Suppressor macrophage (primary cell): ENCODE results near the gene NR1D1.
A peak's percentile ranks its signal among the peaks of the same experiment; 100 is the strongest.

Experiments
- DNase-seq, 4 experiments: peaks; one replicate each; pipeline ENCODE4 v3.0.0-alpha.2; 2020 to 2022

Gene NR1D1

GRCh38 chr17:40111221-40112128 is 11.1 kb upstream of the NR1D1 start:
- peak; percentile 88 to 96 (median 92) for DNase-seq

GRCh38 chr17:40110026-40110845 is 9.8 kb upstream of the NR1D1 start:
- peak in 1 of 4 experiments; percentile 27 for DNase-seq

GRCh38 chr17:40108970-40109824 is 8.8 kb upstream of the NR1D1 start:
- DNase-seq: peak in 3 of 4 experiments; percentile 34 to 44 (median 38)

- peak; percentile 65 to 75 (median 72) for DNase-seq
These were observed 7.3 kb upstream of the NR1D1 start for GRCh38 chr17:40107522-40108174.

GRCh38 chr17:40106760-40107521 is 6.6 kb upstream of the NR1D1 start:
- DNase-seq: peak; percentile 56 to 76 (median 71)

GRCh38 chr17:40105861-40106759 is 5.7 kb upstream of the NR1D1 start:
- peak in 3 of 4 experiments; percentile 33 to 51 (median 38) for DNase-seq

GRCh38 chr17:40104594-40105486 is 4.5 kb upstream of the NR1D1 start:
- DNase-seq: no peak

GRCh38 chr17:40103688-40104087 is 3.3 kb upstream of the NR1D1 start:
- no peak for DNase-seq

GRCh38 chr17:40103071-40103661 is 2.8 kb upstream of the NR1D1 start:
- no peak for DNase-seq

- no peak for DNase-seq
These were observed 1.2 kb upstream of the NR1D1 start for GRCh38 chr17:40101367-40102210.

- DNase-seq: peak; percentile 96 to 98 (median 98)
These were observed 429 bp upstream of the NR1D1 start for GRCh38 chr17:40100669-40101366.

- peak; percentile 53 to 75 (median 62) for DNase-seq
These were observed 570 bp downstream of the NR1D1 start for GRCh38 chr17:40099619-40100418.

- DNase-seq: peak; percentile 96 to 99 (median 98)
These were observed 1.4 kb downstream of the NR1D1 start for GRCh38 chr17:40098846-40099618.

GRCh38 chr17:40097931-40098845 is 2.2 kb downstream of the NR1D1 start:
- peak in 3 of 4 experiments; percentile 58 to 69 (median 62) for DNase-seq
